Stimulated activated naive CD8-positive, alpha-beta T cell treated with anti-CD3 and anti-CD28 coated beads, Interleukin-15, amount 100 ng/mL, for 72 hours (primary cell): ENCODE measurements around the gene SMIM31.

Source experiments
- ATAC-seq: fragments of 150-1000 bp; cut with Tn5 transposase; 2 replicates; pipeline ENCODE4 v1.10.0; 2021; ENCODE audit warnings: mild to moderate bottlenecking, moderate library complexity
- DNase-seq, 2 donors: peaks; one replicate each; pipeline ENCODE4 v3.0.0; 2021 to 2022
- H3K27ac Mint-ChIP-seq, 2 donors: one replicate each; pipeline ENCODE4 v1.8.0; 2022; ENCODE audit warnings: mild to moderate bottlenecking in 2 of 2, mixed read lengths in 2 of 2, moderate library complexity in 2 of 2
- H3K27me3 Mint-ChIP-seq: one replicate; pipeline ENCODE4 v1.8.0; 2022; ENCODE audit warnings: mixed read lengths
- H3K4me1 Mint-ChIP-seq: one replicate; pipeline ENCODE4 v1.8.0; 2022; ENCODE audit warnings: mild to moderate bottlenecking, mixed read lengths
- H3K4me3 Mint-ChIP-seq, 2 donors: one replicate each; pipeline ENCODE4 v1.8.0; 2022; ENCODE audit warnings: mild to moderate bottlenecking in 2 of 2, mixed read lengths in 2 of 2, moderate library complexity in 1 of 2
- H3K9me3 Mint-ChIP-seq, 2 donors: one replicate each; pipeline ENCODE4 v1.8.0; 2022; ENCODE audit warnings: mixed read lengths in 2 of 2

SMIM31 gene

DNA sequence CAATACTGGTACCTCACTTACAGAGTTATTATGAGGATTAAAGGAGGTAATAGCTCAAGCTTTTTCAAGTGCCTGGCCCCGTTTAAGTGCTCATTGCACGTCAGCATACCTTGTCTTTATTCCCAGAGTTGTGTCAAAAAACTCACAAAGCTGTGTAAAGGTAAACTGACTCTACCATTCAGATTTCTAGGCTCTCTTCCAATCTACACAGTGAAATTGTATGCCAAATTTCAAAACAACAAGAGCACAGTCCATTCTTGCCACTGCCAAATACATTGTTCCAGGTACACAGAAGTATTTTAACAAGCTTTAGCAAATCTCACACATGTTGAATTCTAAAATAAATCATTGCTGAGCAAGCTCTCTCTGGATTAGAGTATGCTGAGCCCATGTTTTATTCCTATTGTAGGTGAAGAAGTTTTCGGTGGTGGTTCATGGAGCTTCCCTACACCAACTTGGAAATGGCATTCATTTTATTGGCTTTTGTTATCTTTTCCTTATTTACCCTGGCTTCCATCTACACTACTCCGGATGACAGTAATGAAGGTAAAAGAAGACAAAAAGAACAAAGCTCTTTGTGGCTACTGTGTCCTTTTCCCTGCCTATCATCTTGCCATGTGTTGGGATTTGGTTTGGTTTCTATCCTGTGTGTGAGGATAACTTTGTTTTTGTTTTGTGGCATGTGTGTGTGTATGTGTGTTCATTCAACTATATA is 16.2 kb downstream of the SMIM31 start:
- no peak overlapping the region for H3K27ac Mint-ChIP-seq
- no peaks in the 10 kb centered on the region for H3K4me1 Mint-ChIP-seq
- H3K9me3 Mint-ChIP-seq, result no peaks in the 10 kb centered on the region
- no peak overlapping the region for H3K4me3 Mint-ChIP-seq
- no peak for DNase-seq
- peaks cover 44% of the 10 kb centered on the region for H3K27me3 Mint-ChIP-seq
- no peak for ATAC-seq

DNA sequence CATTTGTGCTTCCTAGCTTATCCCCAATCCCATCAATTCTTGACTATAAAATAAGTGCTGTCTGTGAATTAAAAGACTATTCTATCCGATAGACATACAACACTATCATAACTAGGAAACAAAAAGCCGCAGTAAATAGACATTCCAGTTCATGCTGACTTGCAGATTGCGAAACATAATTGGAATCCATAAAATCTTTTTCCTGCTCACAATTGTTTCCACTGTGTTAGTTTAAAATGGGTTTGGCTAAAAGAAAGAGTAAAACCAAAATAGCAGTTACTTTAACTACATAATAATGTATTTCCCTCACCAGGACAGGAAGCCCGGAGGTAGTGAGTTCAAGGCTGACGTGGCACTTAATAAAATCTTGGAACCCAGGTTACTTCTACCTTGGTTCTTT is 17.2 kb downstream of the SMIM31 start:
- ATAC-seq, result no peak

DNA sequence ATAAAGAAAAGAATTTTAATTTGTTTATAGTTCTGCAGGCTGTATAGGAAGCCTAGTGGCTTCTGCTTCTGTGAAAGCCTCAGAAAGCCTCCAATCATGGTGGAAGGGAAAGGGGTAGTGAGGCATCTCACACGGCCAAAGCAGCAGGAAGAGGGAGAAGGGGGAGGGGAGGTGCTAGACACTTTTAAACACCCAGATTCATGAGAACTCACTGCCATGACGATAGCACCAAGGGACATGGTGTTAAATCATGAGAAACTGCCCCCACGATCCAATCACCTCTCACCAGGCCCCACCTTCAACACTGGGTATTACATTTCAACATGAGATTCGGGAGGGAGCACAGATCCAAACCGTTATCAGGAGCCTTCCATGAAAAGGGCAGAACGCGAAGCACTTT is 18.1 kb downstream of the SMIM31 start:
- H3K27ac Mint-ChIP-seq, result no peak overlapping the region
- peaks cover 38% of the 10 kb centered on the region for H3K27me3 Mint-ChIP-seq
- ATAC-seq (no peak), DNase-seq (no peak)
- no peaks in the 10 kb centered on the region for H3K4me1 Mint-ChIP-seq
- no peak overlapping the region for H3K4me3 Mint-ChIP-seq
- no peaks in the 10 kb centered on the region for H3K9me3 Mint-ChIP-seq

More for the DNA sequence above, 17.2 kb downstream of the SMIM31 start:
- no peak for DNase-seq
- H3K4me3 Mint-ChIP-seq, result no peak overlapping the region
- H3K27me3 Mint-ChIP-seq, result peaks cover 44% of the 10 kb centered on the region
- H3K9me3 Mint-ChIP-seq, result no peaks in the 10 kb centered on the region
- H3K4me1 Mint-ChIP-seq, result no peaks in the 10 kb centered on the region
- H3K27ac Mint-ChIP-seq, result no peak overlapping the region

DNA sequence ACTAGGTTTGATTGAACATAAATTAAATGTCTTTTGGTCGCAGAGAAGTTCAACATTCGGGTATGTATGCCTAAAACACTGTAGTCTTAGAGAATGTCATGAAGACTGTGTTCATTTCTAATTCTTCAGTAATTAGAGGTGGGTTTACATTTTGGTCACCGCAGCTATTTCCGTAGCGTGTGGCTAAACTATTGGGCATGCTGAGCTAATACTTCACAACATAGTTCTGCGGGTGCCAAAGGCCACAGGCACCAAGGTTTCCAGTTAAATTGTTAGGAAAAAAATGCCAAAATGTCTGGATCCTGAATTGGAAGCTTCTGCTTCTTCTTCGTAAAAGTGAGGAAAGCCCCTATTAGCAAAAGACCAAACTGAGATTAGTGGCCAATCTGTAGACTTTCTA is 25.1 kb downstream of the SMIM31 start:
- ATAC-seq (no peak), DNase-seq (no peak)
- no peaks in the 10 kb centered on the region for H3K9me3 Mint-ChIP-seq
- peaks cover 15% of the 10 kb centered on the region for H3K27me3 Mint-ChIP-seq
- H3K4me3 Mint-ChIP-seq, result no peak overlapping the region
- H3K4me1 Mint-ChIP-seq, result no peaks in the 10 kb centered on the region
- H3K27ac Mint-ChIP-seq, result no peak overlapping the region

DNA sequence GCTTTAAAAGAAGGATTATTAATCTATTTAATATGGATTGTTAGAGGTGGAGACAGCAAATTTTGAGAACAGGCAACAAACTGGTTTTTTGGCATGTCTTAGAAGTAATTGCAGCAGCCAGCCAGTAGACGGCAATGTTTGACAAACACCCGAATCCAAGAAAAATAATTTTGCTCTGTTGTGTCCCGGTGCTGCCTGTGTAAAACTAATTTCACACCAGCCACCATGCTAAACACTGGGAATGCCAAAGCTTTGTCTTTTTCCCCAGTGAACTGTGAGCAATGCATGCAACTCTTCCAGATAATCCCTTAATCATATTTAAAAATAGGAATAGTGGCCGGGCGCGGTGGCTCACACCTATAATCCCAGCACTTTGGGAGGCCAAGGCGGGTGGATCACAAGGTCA is 25.9 kb downstream of the SMIM31 start:
- H3K4me3 Mint-ChIP-seq, result no peak overlapping the region
- no peaks in the 10 kb centered on the region for H3K9me3 Mint-ChIP-seq
- peaks cover 14% of the 10 kb centered on the region for H3K27me3 Mint-ChIP-seq
- ATAC-seq, result no peak
- DNase-seq, result peak; percentile 9 to 11
- H3K27ac Mint-ChIP-seq, result no peak overlapping the region
- no peaks in the 10 kb centered on the region for H3K4me1 Mint-ChIP-seq

DNA sequence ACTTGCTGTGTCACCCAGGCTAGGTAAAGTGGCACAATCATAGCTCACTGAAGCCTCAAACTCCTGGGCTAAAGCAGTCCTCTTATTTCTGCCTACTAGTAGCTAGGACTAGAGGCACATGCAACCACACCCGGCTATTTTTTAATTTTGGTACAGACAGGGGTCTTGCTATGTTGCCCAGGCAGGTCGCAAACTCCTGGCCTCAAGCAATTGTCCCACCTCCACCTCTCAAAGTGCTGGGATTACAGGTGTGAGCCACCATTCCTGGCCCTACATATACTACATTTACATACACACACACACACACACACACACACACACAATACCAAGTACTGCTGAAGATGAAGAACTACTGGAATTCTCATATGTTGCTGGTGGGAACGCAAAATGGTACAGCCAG is 26.9 kb downstream of the SMIM31 start:
- ATAC-seq (no peak), DNase-seq (no peak)
- H3K4me1 Mint-ChIP-seq, result no peaks in the 10 kb centered on the region
- H3K4me3 Mint-ChIP-seq, result no peak overlapping the region
- no peak overlapping the region for H3K27ac Mint-ChIP-seq
- H3K27me3 Mint-ChIP-seq, result peaks cover 4% of the 10 kb centered on the region
- no peaks in the 10 kb centered on the region for H3K9me3 Mint-ChIP-seq

DNA sequence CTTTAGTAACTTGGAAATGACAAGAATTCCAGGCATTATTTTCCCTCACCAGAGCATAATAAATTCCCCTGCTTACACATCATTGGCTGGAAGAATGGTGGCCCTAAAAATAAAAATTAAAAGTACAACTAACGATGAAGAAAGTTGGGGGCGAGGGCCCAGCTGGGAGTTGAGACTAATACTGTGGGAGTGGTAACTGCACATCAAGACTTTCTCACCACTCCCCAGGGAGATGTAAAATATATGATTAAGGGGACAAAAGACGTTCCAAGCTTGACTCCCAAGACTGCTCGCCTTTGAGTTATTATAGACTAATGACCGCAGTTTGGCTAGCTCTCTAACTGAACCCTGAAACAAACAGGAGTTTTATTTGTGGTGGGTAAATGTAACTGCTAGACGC is 30.0 kb downstream of the SMIM31 start:
- DNase-seq (no peak), ATAC-seq (no peak)
- Mint-ChIP-seq H3K9me3 (no peaks in the 10 kb centered on the region), H3K4me1 (no peaks in the 10 kb centered on the region), H3K27ac (no peak overlapping the region), H3K27me3 (no peaks in the 10 kb centered on the region), H3K4me3 (no peak overlapping the region)

DNA sequence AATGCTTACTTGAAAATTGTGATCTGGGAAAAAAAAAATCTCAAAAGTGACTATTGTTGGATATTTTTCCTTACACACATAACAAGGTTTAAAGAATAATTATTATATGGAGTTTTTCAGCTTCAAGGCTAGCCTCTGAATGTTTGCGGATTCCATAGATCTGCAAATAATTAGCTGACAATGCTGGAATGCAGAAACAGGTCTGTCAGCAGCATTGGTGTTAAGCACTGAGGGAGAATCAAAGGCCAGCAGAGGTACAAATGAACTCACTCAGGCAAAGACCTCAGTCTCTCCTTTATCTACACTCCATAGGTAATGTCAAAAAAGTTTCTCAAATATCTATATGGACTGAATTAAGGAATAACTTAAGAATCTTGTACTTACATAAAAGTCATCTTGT is 35.1 kb downstream of the SMIM31 start:
- ATAC-seq, result no peak
- no peak overlapping the region for H3K4me3 Mint-ChIP-seq
- H3K4me1 Mint-ChIP-seq, result no peaks in the 10 kb centered on the region
- no peak for DNase-seq
- no peak overlapping the region for H3K27ac Mint-ChIP-seq
- H3K9me3 Mint-ChIP-seq, result no peaks in the 10 kb centered on the region
- no peaks in the 10 kb centered on the region for H3K27me3 Mint-ChIP-seq

DNA sequence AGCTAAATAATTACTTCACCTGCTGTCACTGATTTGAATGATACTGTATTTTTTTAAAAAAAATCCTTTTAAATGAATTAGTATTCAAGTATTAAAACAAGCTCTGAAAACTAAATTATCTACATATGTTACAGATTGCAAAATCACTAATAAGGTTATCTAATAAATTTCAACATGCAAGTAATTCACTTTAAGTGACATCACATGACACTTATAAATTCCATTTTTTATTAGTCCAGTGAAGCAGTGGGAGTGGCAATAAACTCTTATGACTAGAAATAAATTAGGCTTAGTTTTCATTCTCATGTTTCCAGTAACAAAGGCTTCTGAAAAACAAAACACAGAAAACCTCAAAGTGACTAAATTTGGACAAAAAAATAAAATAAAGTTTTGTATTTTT is 36.3 kb downstream of the SMIM31 start:
- Mint-ChIP-seq H3K27me3 (no peaks in the 10 kb centered on the region), H3K4me1 (no peaks in the 10 kb centered on the region), H3K9me3 (no peaks in the 10 kb centered on the region), H3K27ac (no peak overlapping the region), H3K4me3 (no peak overlapping the region)
- DNase-seq (no peak), ATAC-seq (no peak)

DNA sequence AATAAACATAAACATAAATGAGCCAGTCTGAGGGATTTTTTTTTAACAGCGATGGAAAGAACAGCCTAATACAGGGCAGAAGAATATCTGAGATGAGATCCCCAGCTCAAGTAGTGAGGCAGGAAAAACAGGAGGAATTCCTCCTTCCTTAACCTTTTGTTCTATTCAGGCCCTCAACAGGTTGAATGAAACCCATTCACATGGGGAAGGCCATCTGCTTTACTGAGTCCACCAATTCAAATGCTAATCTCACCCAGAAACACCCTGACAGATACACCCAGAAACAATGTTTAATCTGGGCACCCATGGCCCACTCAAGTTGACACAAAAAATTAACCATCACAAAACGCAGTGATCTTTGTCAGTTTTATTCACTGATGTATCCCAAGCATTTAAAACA is 45.5 kb downstream of the SMIM31 start:
- peaks cover 6% of the 10 kb centered on the region for H3K27me3 Mint-ChIP-seq
- ATAC-seq (no peak), DNase-seq (no peak)
- H3K4me3 Mint-ChIP-seq, result no peak overlapping the region
- H3K4me1 Mint-ChIP-seq, result no peaks in the 10 kb centered on the region
- H3K9me3 Mint-ChIP-seq, result no peaks in the 10 kb centered on the region
- no peak overlapping the region for H3K27ac Mint-ChIP-seq

DNA sequence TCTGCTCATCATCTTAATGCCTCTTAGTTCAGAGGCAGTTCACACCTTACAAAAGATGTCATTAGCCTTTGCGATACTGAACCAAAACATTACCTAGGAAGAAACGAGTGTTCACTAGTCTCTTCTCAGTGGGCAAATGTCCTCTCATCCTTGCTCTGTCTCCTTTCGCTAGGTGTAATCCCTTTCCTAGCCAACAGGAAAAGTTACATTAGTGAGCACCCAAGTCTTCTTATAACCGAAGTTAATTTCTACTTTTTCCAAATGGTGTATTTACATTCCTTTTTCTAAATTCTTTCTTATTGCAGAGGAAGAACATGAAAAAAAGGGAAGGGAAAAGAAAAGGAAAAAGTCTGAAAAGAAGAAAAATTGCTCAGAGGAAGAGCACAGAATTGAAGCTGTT is 46.9 kb downstream of the SMIM31 start:
- H3K9me3 Mint-ChIP-seq, result no peaks in the 10 kb centered on the region
- ATAC-seq, result no peak
- peaks cover 6% of the 10 kb centered on the region for H3K27me3 Mint-ChIP-seq

DNA sequence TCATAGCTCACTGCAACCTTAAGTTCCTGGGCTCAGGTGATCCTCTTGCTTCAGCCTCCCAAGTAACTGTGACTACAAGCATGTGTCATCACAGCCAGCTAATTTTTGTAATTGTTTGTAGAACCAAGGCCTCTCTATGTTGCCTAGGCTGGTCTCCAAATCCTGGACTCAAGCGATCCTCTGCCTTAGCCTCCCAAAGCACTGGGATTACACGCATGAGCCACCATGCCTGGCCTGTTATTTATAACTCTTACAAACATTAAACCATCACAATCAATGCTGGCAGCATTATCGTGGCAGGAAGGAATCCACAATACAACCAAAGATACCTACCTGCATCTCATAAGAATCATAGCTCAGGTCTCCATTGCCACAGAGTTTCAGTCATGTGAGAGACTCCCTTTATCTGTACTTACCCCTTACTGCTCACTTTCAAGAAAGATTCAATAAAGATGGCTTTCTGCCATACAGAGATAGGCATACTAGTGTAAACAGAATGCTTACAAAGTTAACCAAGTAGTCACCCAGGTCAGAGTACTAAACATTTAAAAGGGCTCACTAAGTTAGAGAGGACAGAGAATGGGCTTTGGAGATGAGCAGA is 48.5 kb downstream of the SMIM31 start:
- no peak for ATAC-seq
- H3K4me1 Mint-ChIP-seq, result no peaks in the 10 kb centered on the region
- H3K4me3 Mint-ChIP-seq, result no peak overlapping the region
- no peak for DNase-seq
- H3K9me3 Mint-ChIP-seq, result no peaks in the 10 kb centered on the region
- no peak overlapping the region for H3K27ac Mint-ChIP-seq
- H3K27me3 Mint-ChIP-seq, result peaks cover 6% of the 10 kb centered on the region

More for the DNA sequence above, 46.9 kb downstream of the SMIM31 start:
- no peak for DNase-seq
- H3K27ac Mint-ChIP-seq, result no peak overlapping the region
- no peak overlapping the region for H3K4me3 Mint-ChIP-seq
- H3K4me1 Mint-ChIP-seq, result no peaks in the 10 kb centered on the region

DNA sequence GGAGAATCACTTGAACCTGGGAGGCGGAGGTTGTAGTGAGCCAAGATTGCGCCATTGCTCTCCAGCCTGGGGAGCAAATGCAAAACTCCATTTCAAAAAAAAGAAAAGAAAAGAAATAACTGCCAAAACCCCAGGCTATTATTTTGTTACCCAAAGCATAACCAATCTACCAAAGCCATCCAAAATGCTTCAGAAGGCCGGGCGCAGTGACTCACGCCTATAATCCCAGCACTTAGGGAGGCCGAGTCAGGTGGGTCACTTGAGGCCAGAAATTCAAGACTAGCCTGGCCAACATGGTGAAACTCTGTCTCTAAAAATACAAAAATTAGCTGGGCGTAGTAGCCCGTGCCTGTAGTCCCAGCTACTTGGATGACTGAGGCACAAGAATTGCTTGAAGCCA is 49.8 kb downstream of the SMIM31 start:
- no peak for ATAC-seq

DNA sequence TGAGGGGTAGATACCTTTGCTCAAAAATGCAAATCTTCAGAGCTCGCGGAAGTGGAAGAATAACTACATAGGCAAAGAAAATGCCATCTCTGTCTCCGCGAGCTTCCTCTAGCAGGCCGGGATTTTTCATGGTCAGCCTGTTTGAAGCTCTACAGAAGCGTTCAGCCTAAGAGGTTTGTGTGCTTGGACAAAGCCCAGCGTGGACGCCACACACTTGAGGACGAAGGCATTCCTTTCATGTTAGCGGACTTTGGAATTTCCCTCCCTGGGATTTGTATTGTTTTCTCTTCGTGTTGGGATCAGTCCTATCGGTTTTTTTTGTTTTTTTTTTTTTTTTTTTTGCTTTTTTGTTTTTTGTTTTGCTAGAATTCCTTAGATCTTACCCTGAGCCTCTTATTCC is 53.7 kb downstream of the SMIM31 start:
- H3K27me3 Mint-ChIP-seq, result no peaks in the 10 kb centered on the region
- no peak overlapping the region for H3K27ac Mint-ChIP-seq
- ATAC-seq (no peak), DNase-seq (no peak)
- H3K9me3 Mint-ChIP-seq, result no peaks in the 10 kb centered on the region
- H3K4me3 Mint-ChIP-seq, result no peak overlapping the region
- H3K4me1 Mint-ChIP-seq, result no peaks in the 10 kb centered on the region

More for the DNA sequence above, 49.8 kb downstream of the SMIM31 start:
- Mint-ChIP-seq H3K27ac (peak overlapping the region in 1 of 2 donors; percentile 42), H3K9me3 (no peaks in the 10 kb centered on the region), H3K27me3 (peaks cover 6% of the 10 kb centered on the region), H3K4me1 (no peaks in the 10 kb centered on the region), H3K4me3 (no peak overlapping the region)
- DNase-seq, result no peak

DNA sequence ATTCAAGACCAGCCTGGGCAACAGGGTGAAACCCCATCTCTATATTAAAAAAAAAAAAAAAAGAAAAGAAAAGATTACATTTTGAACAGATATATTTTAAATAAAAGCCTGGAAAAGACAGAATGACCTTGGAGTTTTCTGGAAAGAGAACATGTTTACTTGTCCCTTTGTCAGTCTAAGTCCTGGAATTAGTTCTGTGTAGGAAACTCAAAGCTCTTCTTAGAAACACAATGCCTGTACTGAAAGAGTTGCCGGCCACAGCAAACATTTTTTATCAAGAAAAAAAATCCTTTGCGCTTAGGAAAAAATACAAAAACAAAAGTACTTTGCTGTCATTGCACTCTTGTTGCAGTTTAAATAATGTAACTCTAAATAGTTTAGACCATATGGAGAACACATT is 59.6 kb downstream of the SMIM31 start:
- no peak for ATAC-seq
- no peak overlapping the region for H3K27ac Mint-ChIP-seq

DNA sequence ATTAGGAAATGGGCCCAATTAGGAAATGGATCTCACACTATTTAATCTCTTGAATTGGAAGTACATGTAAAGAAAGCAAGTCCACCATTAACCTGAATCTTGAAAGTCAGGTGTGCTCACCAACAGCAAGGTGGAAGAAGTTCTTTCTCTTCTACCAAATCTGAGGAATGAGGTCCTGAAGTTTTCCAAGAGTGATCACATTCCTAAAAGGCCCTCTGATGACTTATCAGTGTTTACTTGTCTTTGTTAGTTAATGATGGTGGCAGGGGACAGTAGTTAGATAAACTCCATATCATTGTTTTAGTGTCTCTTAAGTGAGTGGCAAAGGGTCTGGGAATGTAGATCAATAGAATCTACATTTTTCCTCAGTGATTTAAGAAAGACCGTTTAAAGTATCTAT is 61.8 kb downstream of the SMIM31 start:
- no peak overlapping the region for H3K4me3 Mint-ChIP-seq
- H3K9me3 Mint-ChIP-seq, result no peaks in the 10 kb centered on the region
- no peak for ATAC-seq
- H3K4me1 Mint-ChIP-seq, result no peaks in the 10 kb centered on the region
- no peak overlapping the region for H3K27ac Mint-ChIP-seq
- H3K27me3 Mint-ChIP-seq, result peaks cover 10% of the 10 kb centered on the region
- DNase-seq, result no peak

More for the DNA sequence above, 59.6 kb downstream of the SMIM31 start:
- peaks cover 10% of the 10 kb centered on the region for H3K27me3 Mint-ChIP-seq
- no peak for DNase-seq
- no peaks in the 10 kb centered on the region for H3K4me1 Mint-ChIP-seq
- no peak overlapping the region for H3K4me3 Mint-ChIP-seq
- no peaks in the 10 kb centered on the region for H3K9me3 Mint-ChIP-seq

DNA sequence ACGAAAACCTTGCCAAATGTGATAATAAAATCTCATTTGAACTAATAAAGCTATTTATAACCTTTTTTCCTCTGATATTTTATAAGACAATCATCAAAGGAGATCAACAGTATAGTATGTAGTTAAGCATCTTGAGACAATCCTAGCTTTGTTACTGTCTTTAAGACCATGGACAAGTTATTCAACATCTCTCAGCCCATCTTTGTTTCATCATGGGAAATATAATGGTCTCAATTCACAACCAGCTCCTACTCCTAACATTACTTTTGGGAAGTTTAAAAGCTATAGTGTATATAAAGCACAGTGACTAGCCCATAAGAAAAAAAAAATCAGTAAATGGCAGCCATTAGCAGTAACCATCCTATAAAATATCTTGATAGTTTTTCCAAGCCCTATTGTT is 65.4 kb downstream of the SMIM31 start:
- Mint-ChIP-seq H3K4me3 (no peak overlapping the region), H3K27me3 (peaks cover 33% of the 10 kb centered on the region), H3K4me1 (no peaks in the 10 kb centered on the region), H3K27ac (no peak overlapping the region), H3K9me3 (peaks cover 0 to 4% of the 10 kb centered on the region in 2 donors)
- no peak for ATAC-seq
- DNase-seq, result no peak
